ENCODE results near the gene PFN1. TPM values are rescaled to one million over a fixed set of nuclear protein-coding genes. Genes with fewer than 3 reads are reported as not detected.
"Not testable (repeated sequence)": the region's sequence is repeated elsewhere in the genome, so short reads cannot be mapped to it uniquely, and the experiment has no call there.

Gene PFN1
- total and polyA plus RNA-seq, 4 donors = 440 to 728 (median 548) TPM

DNA sequence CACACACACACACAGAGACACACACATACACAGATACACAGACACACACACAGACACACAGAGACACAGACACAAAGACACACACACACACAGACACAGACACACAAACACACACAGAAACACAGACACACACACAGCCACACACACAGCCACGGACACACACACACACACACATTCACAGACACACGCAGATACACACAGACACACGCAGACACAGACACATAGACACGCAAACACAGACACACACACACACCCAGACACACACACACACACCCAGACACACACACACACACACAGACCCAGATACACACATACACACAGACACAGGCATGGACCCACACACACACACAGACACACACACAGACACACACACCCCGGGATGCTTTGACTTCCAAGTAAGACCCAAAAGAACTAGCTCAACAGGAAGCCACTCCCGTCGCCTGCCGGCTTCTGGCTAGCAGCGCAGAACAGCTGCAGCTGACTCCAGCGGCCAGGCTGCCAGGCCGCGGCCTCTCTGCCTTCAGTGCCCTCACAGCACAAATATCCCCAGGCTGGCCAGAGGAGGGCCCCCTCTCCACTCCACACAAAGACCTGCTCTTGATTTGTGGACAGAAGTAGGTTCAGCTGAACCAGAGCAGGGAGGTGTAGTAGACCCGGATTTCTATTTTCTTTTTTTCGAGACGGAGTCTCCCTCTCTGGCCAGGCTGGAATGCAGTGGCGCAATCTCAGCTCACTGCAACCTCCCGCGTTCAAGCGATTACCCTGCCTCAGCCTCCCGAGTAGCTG lies 39.4 kb downstream of the PFN1 start:
- Histone ChIP-seq H3K27ac (ENCODE audit: low read depth in 1 of 2, low read length in 2 of 2) (no peak overlapping the region), H3K36me3 (ENCODE audit: control insufficient read depth in 1 of 2, insufficient read depth in 2 of 2, low read length in 1 of 2) (no peaks in the 10 kb centered on the region), H3K9me3 (ENCODE audit: control insufficient read depth, low read length) (no peaks in the 10 kb centered on the region), H3K4me1 (ENCODE audit: control insufficient read depth in 1 of 2, insufficient read depth in 2 of 2, low read length in 2 of 2) (no peaks in the 10 kb centered on the region), H3K4me3 (ENCODE audit: low read length in 2 of 2) (no peak overlapping the region), H3K27me3 (ENCODE audit: control insufficient read depth in 1 of 2, insufficient read depth in 2 of 2, low read length in 1 of 2) (no peaks in the 10 kb centered on the region)
- DNase-seq = peak; percentile 94 to 95
- peak; percentile 97 for ATAC-seq (ENCODE audit: low FRiP score)
- WGBS, 2 donors = 21 to 23% methylated on average over 20 of the region's 20 CpGs
- intact Hi-C loops (cut with DNase I) = loop anchor here (5.0 to 10.0 kb wide), 2 partner anchors 76 to 153 kb away; partner anchors contain the start of gene CAMTA2 (in 2 of the 2)

DNA sequence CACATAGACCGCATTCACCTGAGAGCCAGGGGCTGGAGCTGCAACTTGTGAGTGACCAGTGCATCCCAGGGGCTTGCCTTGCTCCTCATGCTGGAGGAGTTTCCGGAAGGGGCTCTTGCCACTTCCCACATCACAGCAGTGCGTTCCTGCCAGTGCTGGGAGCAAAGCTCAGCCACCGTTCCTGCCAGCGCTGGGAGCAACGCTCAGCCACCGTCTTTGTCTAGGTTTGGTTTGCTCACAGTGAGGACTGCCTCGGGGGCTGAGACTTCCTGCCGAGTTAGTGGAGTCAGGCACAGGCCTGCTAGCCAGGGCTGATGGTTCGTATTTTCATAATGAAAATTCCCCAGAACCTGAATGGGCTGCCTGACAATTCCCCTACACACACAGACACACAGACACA lies 40.0 kb downstream of the PFN1 start:
- no peaks in the 10 kb centered on the region for H3K9me3 ChIP-seq (ENCODE audit: control insufficient read depth, low read length)
- 46 to 49% methylated on average over 10 of the region's 10 CpGs for WGBS, 2 donors
- H3K36me3 ChIP-seq (ENCODE audit: control insufficient read depth in 1 of 2, insufficient read depth in 2 of 2, low read length in 1 of 2) = no peaks in the 10 kb centered on the region
- H3K4me1 ChIP-seq (ENCODE audit: control insufficient read depth in 1 of 2, insufficient read depth in 2 of 2, low read length in 2 of 2) = no peaks in the 10 kb centered on the region
- DNase-seq = no peak
- no peak overlapping the region for H3K27ac ChIP-seq (ENCODE audit: low read depth in 1 of 2, low read length in 2 of 2)
- no peaks in the 10 kb centered on the region for H3K27me3 ChIP-seq (ENCODE audit: control insufficient read depth in 1 of 2, insufficient read depth in 2 of 2, low read length in 1 of 2)
- no peak overlapping the region for H3K4me3 ChIP-seq (ENCODE audit: low read length in 2 of 2)
- ATAC-seq (ENCODE audit: low FRiP score) = no peak
- intact Hi-C loops (cut with DNase I) = loop anchor here (5.0 to 10.0 kb wide), 2 partner anchors 76 to 154 kb away; partner anchors contain the start of gene CAMTA2 (in 2 of the 2)

DNA sequence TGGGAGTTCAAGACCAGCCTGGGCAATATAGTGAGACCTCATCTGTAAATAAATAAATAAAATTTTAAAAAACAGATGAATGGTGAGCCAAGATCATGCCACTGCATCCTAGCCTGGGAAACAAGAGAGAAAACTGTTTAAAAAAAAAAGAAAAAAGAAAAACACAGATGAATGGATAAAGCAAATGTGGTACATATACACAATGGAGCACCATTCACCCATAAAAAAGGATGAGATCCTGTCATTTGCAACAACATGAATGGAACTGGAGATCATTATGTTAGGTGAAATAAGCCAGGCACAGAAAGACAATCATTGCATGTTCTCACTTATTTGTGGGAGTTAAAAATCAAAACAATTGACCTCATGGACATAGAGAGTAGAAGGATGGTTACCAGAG lies 41.7 kb downstream of the PFN1 start:
- not testable (repeated sequence) for H3K27me3 ChIP-seq (ENCODE audit: control insufficient read depth in 1 of 2, insufficient read depth in 2 of 2, low read length in 1 of 2); H3K4me3 ChIP-seq (ENCODE audit: low read length in 2 of 2); H3K27ac ChIP-seq (ENCODE audit: low read depth in 1 of 2, low read length in 2 of 2); ATAC-seq (ENCODE audit: low FRiP score); H3K36me3 ChIP-seq (ENCODE audit: control insufficient read depth in 1 of 2, insufficient read depth in 2 of 2, low read length in 1 of 2); DNase-seq; H3K9me3 ChIP-seq (ENCODE audit: control insufficient read depth, low read length); H3K4me1 ChIP-seq (ENCODE audit: control insufficient read depth in 1 of 2, insufficient read depth in 2 of 2, low read length in 2 of 2)
- intact Hi-C loops (cut with DNase I) = loop anchor here (5.0 to 10.0 kb wide), 2 partner anchors 78 to 156 kb away; partner anchors contain the start of gene CAMTA2 (in 2 of the 2)

DNA sequence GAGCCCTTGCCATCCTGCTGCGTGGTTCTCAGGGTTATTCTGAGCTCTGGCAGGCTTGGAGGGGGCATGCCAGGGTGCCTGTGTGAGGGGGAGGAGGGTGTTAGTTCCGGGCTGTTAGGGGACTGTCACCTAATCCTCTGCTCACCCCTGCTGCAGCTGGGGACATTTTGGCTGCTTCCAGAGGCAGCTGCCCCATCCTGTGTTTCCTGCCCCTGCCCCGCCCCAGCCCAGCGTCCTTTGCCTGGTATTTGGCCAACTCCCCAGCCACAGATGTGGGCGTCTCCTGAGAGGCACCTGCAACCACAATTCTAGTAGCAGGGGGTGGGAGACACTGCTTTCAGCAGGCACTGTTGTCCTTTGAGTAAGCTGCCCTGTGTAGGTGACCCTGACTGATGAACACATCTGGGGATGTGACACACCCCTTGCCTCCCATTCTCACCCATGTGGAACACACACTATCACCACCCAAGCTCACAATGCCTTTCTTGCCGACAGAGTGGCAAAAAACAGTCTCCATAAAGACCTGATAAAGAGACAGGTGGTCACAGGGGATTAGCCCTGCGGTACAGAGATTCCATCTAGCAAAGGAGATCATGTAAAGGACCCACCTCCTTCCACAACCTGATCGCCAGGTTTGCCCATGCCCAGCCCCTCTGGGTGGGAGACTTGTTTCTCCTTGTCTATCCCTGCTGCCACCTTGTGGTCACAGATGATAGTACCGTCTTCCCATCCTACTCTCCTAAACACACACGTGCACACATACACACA lies 45.1 kb downstream of the PFN1 start, which contains the start of gene CHRNE:
Gene CHRNE (minus strand): TSS at position 48 of the 768 bp plus-strand sequence. CDS start 35 bp downstream, at position 13.
- intact Hi-C loops (cut with DNase I) = loop anchor here (5.0 to 10.0 kb wide), 2 partner anchors 82 to 191 kb away; partner anchors contain the start of genes CAMTA2 (in 2 of the 2) and ARRB2 (in 1 of the 2)
- Histone ChIP-seq H3K4me3 (ENCODE audit: low read length in 2 of 2) (no peak within 1 kb of the TSS), H3K27me3 (ENCODE audit: control insufficient read depth in 1 of 2, insufficient read depth in 2 of 2, low read length in 1 of 2) (no peaks in the 10 kb centered on the region), H3K27ac (ENCODE audit: low read depth in 1 of 2, low read length in 2 of 2) (no peak within 1 kb of the TSS), H3K4me1 (ENCODE audit: control insufficient read depth in 1 of 2, insufficient read depth in 2 of 2, low read length in 2 of 2) (no peaks in the 10 kb centered on the region), H3K36me3 (ENCODE audit: control insufficient read depth in 1 of 2, insufficient read depth in 2 of 2, low read length in 1 of 2) (no peaks in the 10 kb centered on the region), H3K9me3 (ENCODE audit: control insufficient read depth, low read length) (no peaks in the 10 kb centered on the region)
- DNase-seq = peak in 1 of 2 donors; percentile 77
- ATAC-seq (ENCODE audit: low FRiP score) = no peak
- WGBS, 2 donors = 22 to 23% methylated on average over 9 to 10 of the region's 10 CpGs

DNA sequence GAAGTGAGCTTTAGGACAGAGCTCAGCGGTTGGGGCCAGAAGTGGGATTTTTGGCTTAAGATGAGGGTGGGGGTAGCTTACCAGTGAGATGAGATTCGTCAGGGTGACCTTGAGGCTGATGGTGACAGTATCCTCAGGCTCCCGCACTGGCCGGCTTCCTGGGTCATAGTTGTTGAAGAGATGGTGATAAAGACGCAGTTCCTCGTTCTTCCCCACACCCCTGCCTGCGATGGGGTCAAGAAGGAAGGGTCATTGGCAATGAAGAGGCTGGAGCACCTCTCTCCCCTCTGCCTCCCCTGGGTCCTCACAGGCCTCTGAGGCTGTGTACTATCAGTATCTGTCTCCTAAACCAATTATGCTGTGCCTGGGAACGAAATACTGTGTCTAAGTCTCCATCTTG lies 45.8 kb downstream of the PFN1 start:
- intact Hi-C loops (cut with DNase I) = loop anchor here (5.0 to 10.0 kb wide), 2 partner anchors 82 to 190 kb away; partner anchors contain the start of genes CAMTA2 (in 2 of the 2) and ARRB2 (in 1 of the 2)
- no peaks in the 10 kb centered on the region for H3K36me3 ChIP-seq (ENCODE audit: control insufficient read depth in 1 of 2, insufficient read depth in 2 of 2, low read length in 1 of 2)
- 79 to 83% methylated on average over 8 of the region's 8 CpGs for WGBS, 2 donors
- no peak overlapping the region for H3K4me3 ChIP-seq (ENCODE audit: low read length in 2 of 2)
- H3K27me3 ChIP-seq (ENCODE audit: control insufficient read depth in 1 of 2, insufficient read depth in 2 of 2, low read length in 1 of 2) = no peaks in the 10 kb centered on the region
- DNase-seq (no peak), ATAC-seq (ENCODE audit: low FRiP score) (no peak)
- no peak overlapping the region for H3K27ac ChIP-seq (ENCODE audit: low read depth in 1 of 2, low read length in 2 of 2)
- H3K4me1 ChIP-seq (ENCODE audit: control insufficient read depth in 1 of 2, insufficient read depth in 2 of 2, low read length in 2 of 2) = no peaks in the 10 kb centered on the region
- no peaks in the 10 kb centered on the region for H3K9me3 ChIP-seq (ENCODE audit: control insufficient read depth, low read length)

DNA sequence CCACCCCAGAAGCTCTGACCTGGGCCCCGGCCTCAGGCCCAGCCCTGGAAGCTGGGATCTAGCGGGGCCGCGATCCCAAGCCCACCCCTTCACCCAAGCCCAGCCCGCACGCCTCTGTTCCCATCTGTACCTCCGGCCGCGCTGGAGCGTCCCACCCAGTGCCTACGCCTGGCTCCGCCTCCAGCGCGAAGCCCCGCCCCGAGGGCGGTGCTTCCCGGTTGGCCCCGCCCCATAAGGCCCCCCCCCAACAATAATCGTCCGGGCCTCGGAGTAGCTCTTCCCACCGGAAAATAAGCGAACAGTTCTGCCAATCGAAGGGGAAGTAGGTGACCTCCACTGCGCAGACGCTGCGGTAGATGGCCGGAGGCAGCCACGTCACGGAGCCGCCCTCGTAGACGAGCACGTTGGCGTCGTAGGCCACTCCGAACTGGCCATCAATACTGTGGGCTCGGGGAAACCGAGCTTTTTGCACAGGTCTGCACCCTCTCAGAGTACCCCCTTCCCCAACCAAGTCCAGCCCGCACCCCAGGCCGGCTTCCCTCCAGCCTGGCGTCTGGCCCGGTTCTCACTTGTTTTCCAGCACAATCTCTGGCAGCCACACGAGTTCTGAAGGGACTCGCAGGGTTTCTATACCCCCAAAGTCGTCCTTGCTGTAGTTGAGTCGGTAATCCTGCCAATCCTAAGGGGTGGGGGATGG lies 46.5 kb downstream of the PFN1 start:
- H3K4me3 ChIP-seq (ENCODE audit: low read length in 2 of 2) = no peak overlapping the region
- H3K4me1 ChIP-seq (ENCODE audit: control insufficient read depth in 1 of 2, insufficient read depth in 2 of 2, low read length in 2 of 2) = no peaks in the 10 kb centered on the region

DNA sequence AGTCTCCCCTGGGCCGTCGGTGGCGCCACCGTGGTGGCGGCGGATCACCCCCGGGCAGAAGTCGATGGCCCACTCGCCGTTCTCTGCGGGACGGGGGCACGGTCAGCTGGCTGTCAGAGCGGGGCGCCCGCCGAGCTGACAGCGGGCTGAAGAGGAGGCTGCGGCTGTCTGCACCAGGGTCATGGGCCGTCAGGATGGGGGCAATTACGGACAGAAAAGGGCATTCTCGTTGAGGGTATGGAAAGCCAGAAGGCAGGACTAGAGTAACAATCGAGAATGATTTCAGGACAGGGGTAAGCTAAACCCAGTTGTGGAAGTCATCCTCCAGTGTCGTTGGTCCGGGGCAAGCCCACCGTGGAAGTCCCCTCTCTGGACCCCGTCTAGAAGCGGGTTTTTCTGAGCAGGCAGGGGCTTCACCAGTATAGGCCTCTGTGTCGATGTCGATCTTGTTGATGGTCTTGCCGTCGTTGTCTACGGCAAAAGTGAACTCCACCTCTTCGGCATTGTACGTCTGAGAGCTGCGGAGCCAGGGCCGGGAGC lies 47.2 kb downstream of the PFN1 start:
- no peaks in the 10 kb centered on the region for H3K9me3 ChIP-seq (ENCODE audit: control insufficient read depth, low read length)
- H3K36me3 ChIP-seq (ENCODE audit: control insufficient read depth in 1 of 2, insufficient read depth in 2 of 2, low read length in 1 of 2) = peaks cover 0 to 5% of the 10 kb centered on the region in 2 donors
- H3K27me3 ChIP-seq (ENCODE audit: control insufficient read depth in 1 of 2, insufficient read depth in 2 of 2, low read length in 1 of 2) = no peaks in the 10 kb centered on the region
- intact Hi-C loops (cut with DNase I) = loop anchor here (5.0 to 10.0 kb wide), 2 partner anchors 84 to 189 kb away; partner anchors contain the start of genes CAMTA2 (in 2 of the 2) and ARRB2 (in 1 of the 2)
- no peak overlapping the region for H3K4me3 ChIP-seq (ENCODE audit: low read length in 2 of 2)
- no peak for DNase-seq
- H3K27ac ChIP-seq (ENCODE audit: low read depth in 1 of 2, low read length in 2 of 2) = no peak overlapping the region
- ATAC-seq (ENCODE audit: low FRiP score) = no peak
- WGBS, 2 donors = 53 to 70% methylated on average over 37 of the region's 37 CpGs
- no peaks in the 10 kb centered on the region for H3K4me1 ChIP-seq (ENCODE audit: control insufficient read depth in 1 of 2, insufficient read depth in 2 of 2, low read length in 2 of 2)

More for the DNA sequence above, 46.5 kb downstream of the PFN1 start:
- no peaks in the 10 kb centered on the region for H3K36me3 ChIP-seq (ENCODE audit: control insufficient read depth in 1 of 2, insufficient read depth in 2 of 2, low read length in 1 of 2)
- peak in 1 of 2 donors; percentile 75 for DNase-seq
- H3K27me3 ChIP-seq (ENCODE audit: control insufficient read depth in 1 of 2, insufficient read depth in 2 of 2, low read length in 1 of 2) = no peaks in the 10 kb centered on the region
- 39 to 48% methylated on average over 48 of the region's 48 CpGs for WGBS, 2 donors
- no peaks in the 10 kb centered on the region for H3K9me3 ChIP-seq (ENCODE audit: control insufficient read depth, low read length)
- no peak overlapping the region for H3K27ac ChIP-seq (ENCODE audit: low read depth in 1 of 2, low read length in 2 of 2)
- peak; percentile 83 for ATAC-seq (ENCODE audit: low FRiP score)
- intact Hi-C loops (cut with DNase I) = loop anchor here (5.0 to 10.0 kb wide), 2 partner anchors 83 to 189 kb away; partner anchors contain the start of genes CAMTA2 (in 2 of the 2) and ARRB2 (in 1 of the 2)

All from aorta (tissue), 5 donors.